ENCODE data around the gene NFKB2.

DNA sequence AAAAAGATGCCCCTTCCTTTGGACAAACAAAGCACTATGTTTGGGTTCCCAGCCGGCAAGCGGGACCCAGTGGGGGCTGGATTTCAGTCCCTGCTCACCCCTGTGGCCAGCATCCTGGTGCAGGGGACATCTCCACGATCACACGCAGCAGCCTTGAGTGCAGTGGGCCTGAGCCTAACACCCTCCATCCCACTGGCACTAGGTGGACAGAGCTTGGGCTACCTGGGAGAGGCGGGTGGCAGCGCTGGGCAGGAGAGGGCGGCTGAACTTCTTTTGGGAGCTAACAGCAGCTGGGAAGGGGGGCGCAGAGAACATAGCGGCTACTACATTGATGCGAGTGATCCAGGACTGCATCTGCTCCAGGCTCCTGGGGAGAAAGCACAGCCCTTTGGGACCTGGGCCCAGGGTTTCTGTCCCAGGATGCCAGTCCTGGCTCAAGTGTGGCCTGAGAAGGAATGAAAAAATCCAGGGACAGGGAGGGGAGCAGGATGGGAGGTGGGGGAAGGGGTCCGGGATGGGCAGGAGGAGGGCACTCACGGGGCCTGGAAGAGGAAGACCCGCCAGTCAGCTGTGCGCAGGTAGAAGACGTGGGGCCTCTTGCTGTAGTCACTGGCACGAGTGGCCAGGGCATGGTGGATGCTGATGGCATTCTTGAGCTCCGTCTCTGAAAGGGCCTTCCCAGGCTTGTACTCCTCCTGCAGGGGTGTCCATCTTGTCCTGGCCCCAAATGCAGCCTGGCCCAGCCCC is 9.0 kb downstream of the NFKB2 start:
- TF ChIP-seq, protein P1, sequence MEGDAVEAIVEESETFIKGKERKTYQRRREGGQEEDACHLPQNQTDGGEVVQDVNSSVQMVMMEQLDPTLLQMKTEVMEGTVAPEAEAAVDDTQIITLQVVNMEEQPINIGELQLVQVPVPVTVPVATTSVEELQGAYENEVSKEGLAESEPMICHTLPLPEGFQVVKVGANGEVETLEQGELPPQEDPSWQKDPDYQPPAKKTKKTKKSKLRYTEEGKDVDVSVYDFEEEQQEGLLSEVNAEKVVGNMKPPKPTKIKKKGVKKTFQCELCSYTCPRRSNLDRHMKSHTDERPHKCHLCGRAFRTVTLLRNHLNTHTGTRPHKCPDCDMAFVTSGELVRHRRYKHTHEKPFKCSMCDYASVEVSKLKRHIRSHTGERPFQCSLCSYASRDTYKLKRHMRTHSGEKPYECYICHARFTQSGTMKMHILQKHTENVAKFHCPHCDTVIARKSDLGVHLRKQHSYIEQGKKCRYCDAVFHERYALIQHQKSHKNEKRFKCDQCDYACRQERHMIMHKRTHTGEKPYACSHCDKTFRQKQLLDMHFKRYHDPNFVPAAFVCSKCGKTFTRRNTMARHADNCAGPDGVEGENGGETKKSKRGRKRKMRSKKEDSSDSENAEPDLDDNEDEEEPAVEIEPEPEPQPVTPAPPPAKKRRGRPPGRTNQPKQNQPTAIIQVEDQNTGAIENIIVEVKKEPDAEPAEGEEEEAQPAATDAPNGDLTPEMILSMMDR (IDR thresholded peaks at IDR 0.05): no peak
- no peak for TF ChIP-seq POLR2A (IDR thresholded peaks at IDR 0.05)

Data from Peyer's patch (tissue), 4 donors.